Measurements from ENCODE around the gene HERC2. TPM values are rescaled to one million over a fixed set of nuclear protein-coding genes. Genes with fewer than 3 reads are reported as not detected.

HERC2 gene
- total RNA-seq, 3 donors from 2014 or later (not counting 1 experiment from before 2014, with no cell fraction given), result 54.2 to 64.0 (median 63.9) TPM

DNA sequence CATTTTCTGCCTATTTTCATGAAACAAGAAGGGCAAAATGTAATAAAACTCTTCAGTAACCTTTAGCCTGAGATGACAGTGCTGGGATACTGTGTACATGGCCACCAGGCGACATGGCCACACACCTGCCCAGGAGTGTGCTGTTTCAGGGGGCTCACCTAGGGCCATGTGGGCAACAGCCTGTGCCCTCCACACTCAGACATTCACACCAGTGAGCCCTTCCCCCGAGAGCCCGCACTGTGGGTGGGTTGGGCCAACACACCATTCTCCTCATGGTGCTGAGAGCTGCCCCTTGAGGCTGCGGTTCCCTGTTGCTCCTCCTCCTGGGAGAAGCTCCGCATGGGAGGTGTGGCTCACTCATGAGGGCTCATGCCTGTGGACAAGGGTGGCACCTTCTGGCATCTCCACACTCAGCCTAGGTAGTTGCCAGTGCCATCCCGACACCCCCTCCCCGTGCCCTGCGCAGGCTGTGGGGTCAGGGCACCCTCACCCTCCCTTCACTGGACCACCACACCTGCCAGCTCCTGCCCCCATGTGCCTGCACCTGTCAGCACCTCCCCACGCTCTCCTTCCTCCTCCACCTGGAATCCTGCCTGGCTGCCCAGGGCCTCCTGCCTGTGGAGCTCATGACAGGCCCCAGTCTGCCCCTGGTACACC lies 242.5 kb downstream of the HERC2 start:
- 86% methylated on average over 9 of the region's 9 CpGs for WGBS (ENCODE audit: insufficient coverage)
- Histone ChIP-seq H3K36me3 (ENCODE audit: control insufficient read depth, insufficient read depth, low read length) (no peaks in the 10 kb centered on the region), H3K27ac (ENCODE audit: low read length) (no peak overlapping the region), H3K9me3 (ENCODE audit: control insufficient read depth, insufficient read depth, low read length) (no peaks in the 10 kb centered on the region), H3K4me1 (ENCODE audit: control insufficient read depth, insufficient read depth, low read length) (no peaks in the 10 kb centered on the region), H3K27me3 (ENCODE audit: control insufficient read depth, insufficient read depth, low read length) (no peaks in the 10 kb centered on the region), H3K4me3 (ENCODE audit: low read length) (no peak overlapping the region)
- Mint-ChIP-seq H3K27me3 (ENCODE audit: low read depth in 2 of 2) (no peaks in the 10 kb centered on the region), H3K4me1 (no peaks in the 10 kb centered on the region), H3K9me3 (no peaks in the 10 kb centered on the region), H3K36me3 (no peaks in the 10 kb centered on the region), H3K27ac (no peak overlapping the region), H3K4me3 (no peak overlapping the region)
- ATAC-seq, result no peak
- intact Hi-C loops (cut with micrococcal nuclease), result no loop called here
- TF ChIP-seq, protein P1, sequence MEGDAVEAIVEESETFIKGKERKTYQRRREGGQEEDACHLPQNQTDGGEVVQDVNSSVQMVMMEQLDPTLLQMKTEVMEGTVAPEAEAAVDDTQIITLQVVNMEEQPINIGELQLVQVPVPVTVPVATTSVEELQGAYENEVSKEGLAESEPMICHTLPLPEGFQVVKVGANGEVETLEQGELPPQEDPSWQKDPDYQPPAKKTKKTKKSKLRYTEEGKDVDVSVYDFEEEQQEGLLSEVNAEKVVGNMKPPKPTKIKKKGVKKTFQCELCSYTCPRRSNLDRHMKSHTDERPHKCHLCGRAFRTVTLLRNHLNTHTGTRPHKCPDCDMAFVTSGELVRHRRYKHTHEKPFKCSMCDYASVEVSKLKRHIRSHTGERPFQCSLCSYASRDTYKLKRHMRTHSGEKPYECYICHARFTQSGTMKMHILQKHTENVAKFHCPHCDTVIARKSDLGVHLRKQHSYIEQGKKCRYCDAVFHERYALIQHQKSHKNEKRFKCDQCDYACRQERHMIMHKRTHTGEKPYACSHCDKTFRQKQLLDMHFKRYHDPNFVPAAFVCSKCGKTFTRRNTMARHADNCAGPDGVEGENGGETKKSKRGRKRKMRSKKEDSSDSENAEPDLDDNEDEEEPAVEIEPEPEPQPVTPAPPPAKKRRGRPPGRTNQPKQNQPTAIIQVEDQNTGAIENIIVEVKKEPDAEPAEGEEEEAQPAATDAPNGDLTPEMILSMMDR (IDR thresholded peaks at IDR 0.05), result no peak
- DNase-seq, result no peak

DNA sequence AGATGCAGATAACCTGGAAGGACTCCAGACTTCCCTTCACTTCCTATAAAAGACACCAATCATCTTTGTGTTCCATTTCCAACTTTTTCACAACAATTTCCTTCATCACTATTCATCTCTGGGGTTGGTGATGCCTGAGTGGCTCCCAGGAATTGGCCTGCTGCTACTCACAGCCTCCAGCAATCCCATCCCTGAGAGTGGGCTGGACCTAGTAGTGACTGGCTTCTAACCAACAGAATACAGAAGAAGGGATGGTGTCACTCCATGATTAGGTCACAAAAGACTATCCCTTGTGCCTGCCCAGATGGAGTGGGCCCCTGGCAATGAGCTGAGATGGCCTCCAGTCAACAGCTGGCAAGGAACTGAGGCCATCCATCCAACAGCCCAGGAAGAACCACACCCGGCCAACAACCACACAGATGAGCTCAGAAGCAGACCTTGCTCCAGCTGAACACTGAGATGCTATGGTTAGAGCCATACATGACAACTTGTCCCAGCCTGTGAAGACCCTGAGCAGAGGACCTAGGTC lies 243.7 kb downstream of the HERC2 start:
- H3K9me3 Mint-ChIP-seq, result no peaks in the 10 kb centered on the region
- intact Hi-C loops (cut with micrococcal nuclease), result no loop called here
- WGBS (ENCODE audit: insufficient coverage), result 77% methylated on average over 1 of the region's 1 CpG

DNA sequence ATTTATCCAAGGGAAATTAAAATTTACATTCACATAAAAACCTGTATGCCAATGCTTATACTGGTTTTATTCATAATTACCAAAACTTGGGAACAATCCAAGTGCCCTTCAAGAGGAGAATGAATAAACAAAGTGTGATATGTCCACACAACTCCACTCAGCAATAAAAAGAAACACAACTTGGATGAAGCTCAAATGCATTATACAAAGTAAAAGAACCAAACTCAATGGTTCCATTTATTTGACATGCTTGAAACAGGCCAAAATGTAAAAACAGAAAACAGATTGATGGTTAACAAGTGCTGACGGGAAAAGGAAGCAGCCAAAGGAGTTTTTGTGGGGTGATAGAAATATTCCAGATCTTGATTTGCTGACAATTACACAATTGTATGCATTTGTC lies 246.4 kb downstream of the HERC2 start:
- no peak for ATAC-seq
- no peaks in the 10 kb centered on the region for H3K9me3 Mint-ChIP-seq
- Histone ChIP-seq H3K36me3 (ENCODE audit: control insufficient read depth, insufficient read depth, low read length) (no peaks in the 10 kb centered on the region), H3K9me3 (ENCODE audit: control insufficient read depth, insufficient read depth, low read length) (no peaks in the 10 kb centered on the region), H3K4me1 (ENCODE audit: control insufficient read depth, insufficient read depth, low read length) (no peaks in the 10 kb centered on the region), H3K4me3 (ENCODE audit: low read length) (no peak overlapping the region), H3K27me3 (ENCODE audit: control insufficient read depth, insufficient read depth, low read length) (no peaks in the 10 kb centered on the region), H3K27ac (ENCODE audit: low read length) (no peak overlapping the region)
- H3K4me3 Mint-ChIP-seq, result no peak overlapping the region
- DNase-seq, result no peak
- TF ChIP-seq, protein P1 (IDR thresholded peaks at IDR 0.05), result no peak
- no peaks in the 10 kb centered on the region for H3K27me3 Mint-ChIP-seq (ENCODE audit: low read depth in 2 of 2)
- intact Hi-C loops (cut with micrococcal nuclease), result no loop called here
- no peaks in the 10 kb centered on the region for H3K36me3 Mint-ChIP-seq
- H3K4me1 Mint-ChIP-seq, result no peaks in the 10 kb centered on the region
- no peak overlapping the region for H3K27ac Mint-ChIP-seq
- 58% methylated on average over 1 of the region's 1 CpG for WGBS (ENCODE audit: insufficient coverage)

More for the DNA sequence above, 243.7 kb downstream of the HERC2 start:
- Histone ChIP-seq H3K27me3 (ENCODE audit: control insufficient read depth, insufficient read depth, low read length) (no peaks in the 10 kb centered on the region), H3K4me3 (ENCODE audit: low read length) (no peak overlapping the region), H3K4me1 (ENCODE audit: control insufficient read depth, insufficient read depth, low read length) (no peaks in the 10 kb centered on the region), H3K27ac (ENCODE audit: low read length) (no peak overlapping the region), H3K9me3 (ENCODE audit: control insufficient read depth, insufficient read depth, low read length) (no peaks in the 10 kb centered on the region), H3K36me3 (ENCODE audit: control insufficient read depth, insufficient read depth, low read length) (no peaks in the 10 kb centered on the region)
- ATAC-seq, result no peak
- DNase-seq, result no peak
- Mint-ChIP-seq H3K4me3 (no peak overlapping the region), H3K4me1 (no peaks in the 10 kb centered on the region), H3K27ac (no peak overlapping the region), H3K27me3 (ENCODE audit: low read depth in 2 of 2) (no peaks in the 10 kb centered on the region), H3K36me3 (no peaks in the 10 kb centered on the region)
- TF ChIP-seq, protein P1 (IDR thresholded peaks at IDR 0.05), result no peak

DNA sequence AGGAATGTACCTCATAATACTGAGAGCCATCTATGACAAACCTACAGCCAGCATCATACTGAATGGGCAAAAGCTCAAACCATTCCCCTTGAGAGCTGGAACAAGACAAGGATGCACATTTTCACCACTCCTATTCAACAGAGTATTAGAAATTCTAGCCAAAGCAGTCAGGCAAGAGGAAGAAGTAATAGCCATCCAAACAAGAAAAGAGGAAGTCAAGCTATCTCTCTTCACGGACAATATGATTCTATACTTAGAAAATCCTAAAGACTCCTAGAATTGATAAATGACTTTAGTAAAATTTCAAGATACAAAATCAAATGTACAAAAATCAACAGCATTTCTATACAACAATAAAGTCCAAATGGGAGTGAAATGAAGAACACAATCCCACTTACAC lies 253.0 kb downstream of the HERC2 start:
- intact Hi-C loops (cut with micrococcal nuclease), result no loop called here
- no CpG with 5 or more reads among the region's 1 CpG for WGBS (ENCODE audit: insufficient coverage)
- ATAC-seq, result no peak
- H3K4me1 ChIP-seq (ENCODE audit: control insufficient read depth, insufficient read depth, low read length), result no peaks in the 10 kb centered on the region
- H3K27me3 ChIP-seq (ENCODE audit: control insufficient read depth, insufficient read depth, low read length), result no peaks in the 10 kb centered on the region
- Mint-ChIP-seq H3K27ac (no peak overlapping the region), H3K36me3 (peaks cover 13% of the 10 kb centered on the region), H3K9me3 (peaks cover 2 to 5% of the 10 kb centered on the region in 2 donors), H3K27me3 (ENCODE audit: low read depth in 2 of 2) (peaks cover 9 to 41% of the 10 kb centered on the region in 2 donors), H3K4me1 (no peaks in the 10 kb centered on the region), H3K4me3 (no peak overlapping the region)
- H3K4me3 ChIP-seq (ENCODE audit: low read length), result no peak overlapping the region
- TF ChIP-seq, protein P1 (IDR thresholded peaks at IDR 0.05), result no peak
- no peaks in the 10 kb centered on the region for H3K9me3 ChIP-seq (ENCODE audit: control insufficient read depth, insufficient read depth, low read length)
- no peak for DNase-seq
- H3K27ac ChIP-seq (ENCODE audit: low read length), result no peak overlapping the region
- H3K36me3 ChIP-seq (ENCODE audit: control insufficient read depth, insufficient read depth, low read length), result no peaks in the 10 kb centered on the region
